SK-MEL-5 (cell line): ENCODE results near the gene SIVA1. TPM values are rescaled to one million over a fixed set of nuclear protein-coding genes. Genes with fewer than 3 reads are reported as not detected.

Experiments
- DNase-seq: peaks from one replicate; pipeline ENCODE4 v3.0.0-alpha.2; 2016; ENCODE audit warnings: low read depth, low spot score
- in situ Hi-C: cut with HindIII; loops from 2 replicates; pipeline ENCODE4 v1.10.0; 2016; ENCODE audit warnings: low sequenced_read_pairs, high pct_unique_total_duplicates, low pct_unique_long_range_greater_than_20kb
- total RNA-seq: library from RNA; depleted of rRNA; stranded (reverse); fragments of >200 nt; shearing (Covaris generic); gene quantifications from 2 replicates; pipeline ENCODE4 v1.2.3, GENCODE V29; 2014

Gene SIVA1
- total RNA-seq, 1 experiment from 2014 or later, result 94.9 TPM

GRCh38 chr14:104730487-104730886, 22.5 kb upstream of the SIVA1 start:
- in situ Hi-C loops, result no loop called here
- no peak for DNase-seq

GRCh38 chr14:104731320-104732294, 21.3 kb upstream of the SIVA1 start:
- DNase-seq, result peak; percentile 57
- in situ Hi-C loops, result no loop called here

GRCh38 chr14:104732355-104732804, 20.6 kb upstream of the SIVA1 start:
- in situ Hi-C loops, result no loop called here
- DNase-seq, result no peak

- no peak for DNase-seq
- in situ Hi-C loops, result no loop called here
These were observed 19.8 kb upstream of the SIVA1 start for GRCh38 chr14:104732931-104733681.

- no peak for DNase-seq
These were observed 18.8 kb upstream of the SIVA1 start for GRCh38 chr14:104734051-104734587.

GRCh38 chr14:104734601-104734990, 18.4 kb upstream of the SIVA1 start:
- DNase-seq, result no peak
- in situ Hi-C loops, result no loop called here

More at GRCh38 chr14:104734051-104734587, 18.8 kb upstream of the SIVA1 start:
- in situ Hi-C loops, result no loop called here

- DNase-seq, result no peak
- in situ Hi-C loops, result no loop called here
These were observed 17.8 kb upstream of the SIVA1 start for GRCh38 chr14:104734991-104735779.

GRCh38 chr14:104735830-104736642, 16.9 kb upstream of the SIVA1 start:
- no peak for DNase-seq
- in situ Hi-C loops, result no loop called here

GRCh38 chr14:104738375-104739019, 14.4 kb upstream of the SIVA1 start:
- in situ Hi-C loops, result no loop called here
- DNase-seq, result no peak

GRCh38 chr14:104739026-104739425, 13.9 kb upstream of the SIVA1 start:
- DNase-seq, result no peak
- in situ Hi-C loops, result no loop called here

GRCh38 chr14:104739546-104740516, 13.1 kb upstream of the SIVA1 start:
- in situ Hi-C loops, result no loop called here
- DNase-seq, result no peak

- DNase-seq, result no peak
- in situ Hi-C loops, result no loop called here
These were observed 11.7 kb upstream of the SIVA1 start for GRCh38 chr14:104741108-104741802.

- no peak for DNase-seq
- in situ Hi-C loops, result no loop called here
These were observed 11.1 kb upstream of the SIVA1 start for GRCh38 chr14:104741803-104742251.

GRCh38 chr14:104742586-104743455, 10.1 kb upstream of the SIVA1 start:
- in situ Hi-C loops, result no loop called here
- DNase-seq, result no peak
